K562 (cell line): ENCODE data around the gene KLHL6. TPM values are rescaled to one million over a fixed set of nuclear protein-coding genes. Genes with fewer than 3 reads are reported as not detected.

Source experiments
- ADNP ChIP-seq: fragments of 200-800 bp; sonication (Bioruptor generic); IDR thresholded peaks from 2 replicates; pipeline ENCODE4 v1.6.1; 2016; ENCODE audit warnings: missing genetic modification characterization, missing compliant biosample characterization
- ATF1 ChIP-seq, 2 experiments: fragments of 450-650 bp in 1 of 2; IDR thresholded peaks; 2 replicates each; pipeline ENCODE4 v1.6.1; 2016; ENCODE audit warnings: missing compliant biosample characterization in 1 of 2, missing genetic modification characterization in 1 of 2
- BCOR ChIP-seq: fragments of 450-650 bp; IDR thresholded peaks from 2 replicates; pipeline ENCODE4 v1.6.1; 2016
- BMI1 ChIP-seq: fragments of 150-350 bp; IDR thresholded peaks from 2 replicates; pipeline ENCODE4 v1.6.1; 2014; ENCODE audit warnings: low read length
- CBX3 ChIP-seq, 2 experiments: IDR thresholded peaks; 1 replicate in 1 of 2; 2 replicates in 1 of 2; pipeline ENCODE4 v1.6.1; 2012; ENCODE audit warnings: inconsistent platforms in 2 of 2, low read length in 2 of 2, borderline replicate concordance in 1 of 2, control low read depth in 1 of 2
- CSDE1 ChIP-seq, 2 experiments: fragments of 450-650 bp; IDR thresholded peaks; 2 replicates each; pipeline ENCODE4 v1.6.1; 2016; ENCODE audit warnings: mild to moderate bottlenecking in 1 of 2
- FOXA3 ChIP-seq, 2 experiments: fragments of 450-650 bp in 1 of 2; sonication (generic) in 1 of 2; formaldehyde crosslinking; IDR thresholded peaks in 1 of 2; conservative IDR thresholded peaks in 1 of 2; 2 replicates each; pipeline versions ENCODE4 v1.4.0 to v1.8.0; 2020 to 2022; ENCODE audit warnings: mild to moderate bottlenecking in 2 of 2, missing genetic modification reagents in 1 of 2
- JUN ChIP-seq, 2 experiments: sonication (generic) in 1 of 2; formaldehyde crosslinking in 1 of 2; IDR thresholded peaks; 2 replicates each; pipeline versions ENCODE4 v1.6.1 to v1.8.0; 2012 to 2022; ENCODE audit warnings: borderline replicate concordance in 2 of 2, mild to moderate bottlenecking in 2 of 2, improper control_type of control experiment in 1 of 2, low read depth in 1 of 2, low read length in 1 of 2, missing genetic modification reagents in 1 of 2
- JUND ChIP-seq, 2 experiments: IDR thresholded peaks; 2 replicates in 1 of 2; 3 replicates in 1 of 2; pipeline ENCODE4 v1.6.1; 2011; ENCODE audit warnings: borderline replicate concordance in 2 of 2, low read depth in 2 of 2, low read length in 2 of 2, improper control_type of control experiment in 1 of 2, missing biosample characterization in 1 of 2, missing genetic modification characterization in 1 of 2, missing genetic modification reagents in 1 of 2
- MAZ ChIP-seq, 2 experiments: fragments of 450-650 bp in 1 of 2; sonication (generic) in 1 of 2; formaldehyde crosslinking; IDR thresholded peaks in 1 of 2; conservative IDR thresholded peaks in 1 of 2; 2 replicates each; pipeline versions ENCODE4 v1.4.0 to v1.5.0; 2020; ENCODE audit warnings: mild to moderate bottlenecking in 1 of 2, missing genetic modification reagents in 1 of 2
- MEF2D ChIP-seq: conservative IDR thresholded peaks from 2 replicates; pipeline ENCODE4 v1.6.1; 2016; ENCODE audit warnings: low read depth, missing genetic modification characterization, missing compliant biosample characterization
- PCBP1 ChIP-seq: fragments of 200-400 bp; formaldehyde crosslinking; IDR thresholded peaks from 2 replicates; pipeline ENCODE4 v1.6.1; 2018; ENCODE audit warnings: mild to moderate bottlenecking, low read depth, low read length; ENCODE audit not compliant: poor library complexity, severe bottlenecking
- POLR2A ChIP-seq: fragments of 450-650 bp; conservative IDR thresholded peaks from 2 replicates; pipeline ENCODE4 v1.6.1; 2016
- SIX5 ChIP-seq, 2 experiments: IDR thresholded peaks; 2 replicates each; pipeline ENCODE4 v1.6.1; 2011; ENCODE audit warnings: low read length in 2 of 2, borderline replicate concordance in 1 of 2, low read depth in 1 of 2, mild to moderate bottlenecking in 1 of 2, moderate library complexity in 1 of 2; ENCODE audit not compliant: insufficient read depth in 1 of 2
- SMARCA4 ChIP-seq: fragments of 450-650 bp; IDR thresholded peaks from 2 replicates; pipeline ENCODE4 v1.6.1; 2016
- SOX6 ChIP-seq: fragments of 450-650 bp; IDR thresholded peaks from 2 replicates; pipeline ENCODE4 v1.6.1; 2014; ENCODE audit warnings: mild to moderate bottlenecking
- TBP ChIP-seq: optimal IDR thresholded peaks from 2 replicates; pipeline ENCODE3; 2011; ENCODE audit warnings: low read depth, low read length, improper control_type of control experiment
- TCF3 ChIP-seq: sonication (generic); formaldehyde crosslinking; IDR thresholded peaks from 2 replicates; pipeline ENCODE4 v1.4.0; 2020; ENCODE audit warnings: mild to moderate bottlenecking, missing genetic modification reagents
- ZBTB7A ChIP-seq: IDR thresholded peaks from 2 replicates; pipeline ENCODE4 v1.6.1; 2011; ENCODE audit warnings: low read depth, mild to moderate bottlenecking, low read length, moderate library complexity, borderline replicate concordance; ENCODE audit not compliant: control insufficient read depth
- ZNF274 ChIP-seq: IDR thresholded peaks from 2 replicates; pipeline ENCODE4 v1.6.1; 2011; ENCODE audit warnings: low read depth, mild to moderate bottlenecking, low read length, moderate library complexity, borderline replicate concordance
- ZNF436 ChIP-seq: fragments of 250-450, 450-650 bp; sonication (Bioruptor Pico); formaldehyde crosslinking; IDR thresholded peaks from 2 replicates; pipeline ENCODE4 v1.7.0; 2020; ENCODE audit warnings: mild to moderate bottlenecking
- ZNF668 ChIP-seq: fragments of 250-450 bp; sonication (Bioruptor Pico); IDR thresholded peaks from 2 replicates; pipeline ENCODE4 v1.8.0; 2022; ENCODE audit warnings: mild to moderate bottlenecking, inconsistent platforms
- ZNF778 ChIP-seq: fragments of 450-650 bp; formaldehyde crosslinking; IDR thresholded peaks from 2 replicates; pipeline ENCODE4 v1.4.0; 2020; ENCODE audit warnings: mild to moderate bottlenecking, moderate library complexity
- polyA plus RNA-seq, 8 experiments: library from polyadenylated mRNA; depleted of rRNA in 4 of 8; stranded (reverse) in 5 of 8; unstranded in 3 of 8; fragments of >200 nt; fragmentation: Nextera tagmentation in 2 of 8; fragmentation: Illumina TruSeq in 1 of 8; extraction: Ambion mirVana in 2 of 8; extraction: Trizol in 1 of 8; gene quantifications; 2 replicates each; pipeline versions ENCODE4 v1.2.1 to v1.2.3, GENCODE V29; 2011 to 2014; ENCODE audit warnings: inconsistent platforms in 1 of 8, missing spikeins in 1 of 8
- total RNA-seq, 7 experiments: library from RNA; depleted of rRNA in 6 of 7; stranded (reverse); fragments of >200 nt in 6 of 7; fragmentation: Illumina TruSeq in 2 of 7; extraction: Trizol in 2 of 7; gene quantifications; 2 replicates each; pipeline versions ENCODE4 v1.2.1 to v1.2.3, GENCODE V29; 2011 to 2021; ENCODE audit warnings: low replicate concordance in 1 of 7
- TF ChIP-seq, protein P1 (sequence below): fragments of 250-450 bp; sonication (Bioruptor Pico); IDR thresholded peaks from 2 replicates; pipeline ENCODE4 v1.5.0; 2021; ENCODE audit warnings: mild to moderate bottlenecking, moderate library complexity

KLHL6 gene
- total and polyA plus RNA-seq, 9 of the 15 experiments (the other 6 are each of a cell fraction or from before 2014, with no cell fraction given), result 0.18 to 2.1 (median 1.4) TPM

GRCh38 chr3:183536238-183536880 is 19.1 kb downstream of the KLHL6 start (continued):
- TF ChIP-seq JUND (IDR thresholded peaks at IDR 0.05; ENCODE audit: borderline replicate concordance, low read depth, low read length) (peak; percentile 87), JUND (tag; IDR thresholded peaks at IDR 0.05; ENCODE audit: borderline replicate concordance, low read depth, low read length) (peak; percentile 85; the same call in 2 of the 3 replicates), TBP (no peak), ZNF436 (CRISPR knock-in tag) (no peak), SMARCA4 (peak; percentile 75), CBX3 (IDR thresholded peaks at IDR 0.05; ENCODE audit: borderline replicate concordance in 1 of 2, low read length in 2 of 2) (peak in 1 of 2 experiments; percentile 43; a peak in 1 of 3 replicates), JUN (IDR thresholded peaks at IDR 0.05; ENCODE audit: borderline replicate concordance, low read depth, low read length) (0 out of 2 replicates have a peak, but pooled peaks have one; percentile 17), JUN (CRISPR knock-in tag; IDR thresholded peaks at IDR 0.05; ENCODE audit: borderline replicate concordance) (no peak), ATF1 (CRISPR knock-in tag; IDR thresholded peaks at IDR 0.05) (no peak), ATF1 (tag; IDR thresholded peaks at IDR 0.05) (0 out of 2 replicates have a peak, but pooled peaks have one; percentile 28), ZNF274 (no peak), MEF2D (tag) (no peak), ADNP (peak; percentile 97), FOXA3 (CRISPR knock-in tag; conservative IDR thresholded peaks at IDR 0.05 in 1 of 2, IDR thresholded peaks at IDR 0.05 in 1 of 2) (no peak), TCF3 (CRISPR knock-in tag) (peak; percentile 62), BMI1 (no peak), ZNF778 (CRISPR knock-in tag) (no peak), POLR2A (no peak), MAZ (CRISPR knock-in tag; conservative IDR thresholded peaks at IDR 0.05 in 1 of 2, IDR thresholded peaks at IDR 0.05 in 1 of 2) (0 out of 4 replicates have a peak, but pooled peaks of 1 of the 2 experiments have one; percentile 13), SIX5 (IDR thresholded peaks at IDR 0.05; ENCODE audit: borderline replicate concordance in 1 of 2, insufficient read depth in 1 of 2, low read depth in 1 of 2, low read length in 2 of 2) (no peak), BCOR (peak; percentile 97), CSDE1 (IDR thresholded peaks at IDR 0.05) (no peak), SOX6 (no peak), ZBTB7A (no peak), PCBP1 (no peak), ZNF668 (CRISPR knock-in tag) (no peak)
- TF ChIP-seq, protein P1, sequence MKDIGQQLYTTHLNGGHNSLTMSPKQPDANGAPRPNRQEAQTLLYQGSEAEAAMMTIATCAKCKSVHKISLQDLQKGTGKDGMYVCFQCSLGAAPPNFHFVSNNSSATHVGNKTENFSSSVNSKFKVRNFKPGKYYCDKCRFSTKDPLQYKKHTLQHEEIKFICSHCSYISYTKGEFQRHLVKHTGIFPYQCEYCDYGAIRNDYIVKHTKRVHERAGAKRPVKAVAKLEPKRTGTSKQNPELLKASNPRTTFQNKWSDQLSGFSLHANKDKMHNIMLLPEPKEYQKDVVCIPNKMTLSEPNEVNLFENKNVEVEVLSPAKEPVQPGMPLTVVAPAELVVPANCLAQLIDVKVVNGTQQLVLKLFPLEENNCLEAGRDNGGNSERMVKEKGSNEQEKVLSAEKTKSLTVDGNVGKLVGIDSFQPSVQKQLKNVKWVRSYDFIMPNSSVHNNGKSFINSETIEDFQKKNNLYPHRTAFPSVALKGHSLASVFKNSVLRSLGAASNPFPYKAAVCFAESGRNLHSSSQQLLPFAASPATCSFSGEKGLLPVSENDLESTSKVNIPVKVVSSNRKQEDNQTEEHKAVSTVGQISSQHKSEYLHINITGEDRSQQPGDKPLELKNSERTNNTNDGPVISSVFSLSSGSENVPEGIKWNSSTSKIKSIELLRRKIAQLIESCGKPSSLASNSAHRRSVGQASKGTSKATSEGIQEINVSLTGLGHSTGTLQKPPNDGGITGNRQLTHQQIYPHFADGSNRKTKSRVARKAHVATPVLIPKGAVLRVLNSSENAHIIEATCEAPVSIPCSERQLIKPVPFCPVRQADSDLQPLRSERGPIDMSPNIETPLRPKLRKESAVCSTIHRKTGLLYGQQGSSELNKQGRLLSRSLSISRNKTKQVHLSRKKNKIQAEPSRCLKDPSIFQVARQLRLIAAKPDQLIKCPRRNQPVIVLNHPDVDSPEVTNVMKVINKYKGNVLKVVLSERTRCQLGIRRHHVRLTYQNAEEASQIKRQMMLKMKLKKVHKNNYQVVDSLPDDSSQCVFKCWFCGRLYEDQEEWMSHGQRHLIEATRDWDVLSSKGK, result no peak
